Ishikawa (cell line): ENCODE data around the gene MRPL36.

ENCODE experiments used
- CEBPB ChIP-seq: IDR thresholded peaks from 2 replicates; pipeline ENCODE4 v1.6.1; 2012
- CREB1 ChIP-seq: IDR thresholded peaks from 2 replicates; pipeline ENCODE4 v1.6.1; 2012; ENCODE audit warnings: low read depth
- EGR1 ChIP-seq: IDR thresholded peaks from 2 replicates; pipeline ENCODE4 v1.6.1; 2012
- EP300 ChIP-seq: IDR thresholded peaks from 2 replicates; pipeline ENCODE4 v1.6.1; 2012; ENCODE audit warnings: borderline replicate concordance
- FOXM1 ChIP-seq: IDR thresholded peaks from 2 replicates; pipeline ENCODE4 v1.6.1; 2012; ENCODE audit warnings: low read depth, borderline replicate concordance
- NFIC ChIP-seq: IDR thresholded peaks from 2 replicates; pipeline ENCODE4 v1.6.1; 2012
- RAD21 ChIP-seq: IDR thresholded peaks from 2 replicates; pipeline ENCODE4 v1.6.1; 2012; ENCODE audit warnings: low read depth
- TAF1 ChIP-seq: IDR thresholded peaks from 2 replicates; pipeline ENCODE4 v1.6.1; 2012; ENCODE audit warnings: low read depth, mild to moderate bottlenecking
- TCF12 ChIP-seq: IDR thresholded peaks from 2 replicates; pipeline ENCODE4 v1.6.1; 2012; ENCODE audit warnings: low read depth
- TEAD4 ChIP-seq: IDR thresholded peaks from 2 replicates; pipeline ENCODE4 v1.6.1; 2012
- YY1 ChIP-seq: IDR thresholded peaks from 2 replicates; pipeline ENCODE4 v1.6.1; 2012; ENCODE audit warnings: low read depth
- ZBTB7A ChIP-seq: IDR thresholded peaks from 2 replicates; pipeline ENCODE4 v1.6.1; 2012; ENCODE audit warnings: low read depth
- TF ChIP-seq, protein P1 (sequence below): IDR thresholded peaks from 2 replicates; pipeline ENCODE4 v1.6.1; 2012
- TF ChIP-seq, protein P2 (sequence below): IDR thresholded peaks from 2 replicates; pipeline ENCODE4 v1.6.1; 2012
- TF ChIP-seq, protein P3 (sequence below): IDR thresholded peaks from 2 replicates; pipeline ENCODE4 v1.6.1; 2012; ENCODE audit warnings: low read depth, mild to moderate bottlenecking

Gene MRPL36

DNA sequence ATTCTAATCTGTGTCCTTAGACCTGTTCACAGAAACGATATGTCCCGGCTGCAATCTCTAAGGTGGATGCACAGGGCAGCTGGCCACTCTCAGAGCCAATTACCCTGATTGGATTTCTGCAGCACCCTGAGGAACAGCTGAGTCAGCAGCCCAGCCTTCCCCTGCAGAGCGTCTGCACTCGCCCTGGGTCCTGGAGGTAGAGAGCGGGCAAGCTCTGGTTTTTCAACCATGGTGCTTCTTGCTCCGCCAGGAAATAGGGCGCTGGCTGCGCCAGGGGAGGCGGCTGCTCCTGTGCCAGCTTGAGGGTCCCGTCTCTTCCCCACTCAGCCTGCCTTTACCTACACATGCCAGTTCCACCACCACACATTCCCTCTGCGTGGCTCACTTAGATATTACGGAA, 20.7 kb upstream of the MRPL36 start:
- TF ChIP-seq EP300 (no peak), TEAD4 (no peak), FOXM1 (no peak)

DNA sequence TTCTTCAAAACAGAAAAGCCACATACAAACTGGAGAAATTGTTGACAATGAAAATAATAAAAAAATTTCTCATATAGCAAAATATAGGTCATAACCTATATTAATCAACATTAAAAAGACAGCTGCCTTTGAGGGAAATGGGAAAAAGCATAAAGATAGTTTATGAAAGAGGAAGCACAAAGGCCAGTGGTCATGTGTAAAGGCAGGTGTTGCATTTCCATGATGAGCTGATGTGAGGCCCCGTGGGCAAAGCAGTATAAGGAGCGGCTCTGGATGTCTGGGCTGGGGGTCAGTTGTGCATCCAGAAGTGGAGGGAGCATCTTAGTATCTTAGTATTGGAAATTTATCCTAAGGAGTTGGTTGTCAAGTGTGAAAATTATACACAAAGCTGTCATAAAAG, 19.8 kb upstream of the MRPL36 start:
- TF ChIP-seq CREB1 (no peak), YY1 (no peak), CEBPB (no peak), TCF12 (no peak), NFIC (no peak)
- TF ChIP-seq, protein P1, sequence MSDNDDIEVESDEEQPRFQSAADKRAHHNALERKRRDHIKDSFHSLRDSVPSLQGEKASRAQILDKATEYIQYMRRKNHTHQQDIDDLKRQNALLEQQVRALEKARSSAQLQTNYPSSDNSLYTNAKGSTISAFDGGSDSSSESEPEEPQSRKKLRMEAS: no peak

DNA sequence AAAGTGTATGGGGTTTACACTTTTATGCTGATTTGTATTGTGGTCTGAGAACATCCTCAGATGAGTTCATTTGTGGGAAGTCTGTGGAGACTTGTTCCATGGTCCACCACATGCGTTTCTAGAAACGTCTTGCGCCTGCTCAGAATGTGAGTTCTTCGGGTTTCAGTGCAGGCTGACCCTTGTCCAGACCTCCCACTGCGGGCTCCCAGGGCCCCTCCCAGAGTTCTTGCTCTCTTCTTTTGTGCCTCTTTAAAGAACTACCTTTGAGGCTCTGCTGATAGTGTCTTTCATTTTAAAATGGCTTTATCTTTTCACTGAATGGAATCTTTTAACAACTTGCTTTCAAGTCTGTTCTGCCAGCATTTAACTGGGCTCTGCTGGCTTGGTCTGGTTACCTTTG, 19.1 kb upstream of the MRPL36 start:
- TF ChIP-seq EGR1: no peak
- TF ChIP-seq CEBPB: no peak
- TF ChIP-seq, protein P2, sequence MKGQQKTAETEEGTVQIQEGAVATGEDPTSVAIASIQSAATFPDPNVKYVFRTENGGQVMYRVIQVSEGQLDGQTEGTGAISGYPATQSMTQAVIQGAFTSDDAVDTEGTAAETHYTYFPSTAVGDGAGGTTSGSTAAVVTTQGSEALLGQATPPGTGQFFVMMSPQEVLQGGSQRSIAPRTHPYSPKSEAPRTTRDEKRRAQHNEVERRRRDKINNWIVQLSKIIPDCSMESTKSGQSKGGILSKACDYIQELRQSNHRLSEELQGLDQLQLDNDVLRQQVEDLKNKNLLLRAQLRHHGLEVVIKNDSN: no peak
- TF ChIP-seq, protein P3, sequence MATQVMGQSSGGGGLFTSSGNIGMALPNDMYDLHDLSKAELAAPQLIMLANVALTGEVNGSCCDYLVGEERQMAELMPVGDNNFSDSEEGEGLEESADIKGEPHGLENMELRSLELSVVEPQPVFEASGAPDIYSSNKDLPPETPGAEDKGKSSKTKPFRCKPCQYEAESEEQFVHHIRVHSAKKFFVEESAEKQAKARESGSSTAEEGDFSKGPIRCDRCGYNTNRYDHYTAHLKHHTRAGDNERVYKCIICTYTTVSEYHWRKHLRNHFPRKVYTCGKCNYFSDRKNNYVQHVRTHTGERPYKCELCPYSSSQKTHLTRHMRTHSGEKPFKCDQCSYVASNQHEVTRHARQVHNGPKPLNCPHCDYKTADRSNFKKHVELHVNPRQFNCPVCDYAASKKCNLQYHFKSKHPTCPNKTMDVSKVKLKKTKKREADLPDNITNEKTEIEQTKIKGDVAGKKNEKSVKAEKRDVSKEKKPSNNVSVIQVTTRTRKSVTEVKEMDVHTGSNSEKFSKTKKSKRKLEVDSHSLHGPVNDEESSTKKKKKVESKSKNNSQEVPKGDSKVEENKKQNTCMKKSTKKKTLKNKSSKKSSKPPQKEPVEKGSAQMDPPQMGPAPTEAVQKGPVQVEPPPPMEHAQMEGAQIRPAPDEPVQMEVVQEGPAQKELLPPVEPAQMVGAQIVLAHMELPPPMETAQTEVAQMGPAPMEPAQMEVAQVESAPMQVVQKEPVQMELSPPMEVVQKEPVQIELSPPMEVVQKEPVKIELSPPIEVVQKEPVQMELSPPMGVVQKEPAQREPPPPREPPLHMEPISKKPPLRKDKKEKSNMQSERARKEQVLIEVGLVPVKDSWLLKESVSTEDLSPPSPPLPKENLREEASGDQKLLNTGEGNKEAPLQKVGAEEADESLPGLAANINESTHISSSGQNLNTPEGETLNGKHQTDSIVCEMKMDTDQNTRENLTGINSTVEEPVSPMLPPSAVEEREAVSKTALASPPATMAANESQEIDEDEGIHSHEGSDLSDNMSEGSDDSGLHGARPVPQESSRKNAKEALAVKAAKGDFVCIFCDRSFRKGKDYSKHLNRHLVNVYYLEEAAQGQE: no peak
- TF ChIP-seq FOXM1: no peak
- no peak for TF ChIP-seq TEAD4
- no peak for TF ChIP-seq TAF1
- TF ChIP-seq EP300: no peak
- no peak for TF ChIP-seq RAD21
- no peak for TF ChIP-seq ZBTB7A
- TF ChIP-seq TCF12: no peak
- TF ChIP-seq YY1: no peak
- TF ChIP-seq, protein P1: no peak
- no peak for TF ChIP-seq NFIC
- no peak for TF ChIP-seq CREB1

DNA sequence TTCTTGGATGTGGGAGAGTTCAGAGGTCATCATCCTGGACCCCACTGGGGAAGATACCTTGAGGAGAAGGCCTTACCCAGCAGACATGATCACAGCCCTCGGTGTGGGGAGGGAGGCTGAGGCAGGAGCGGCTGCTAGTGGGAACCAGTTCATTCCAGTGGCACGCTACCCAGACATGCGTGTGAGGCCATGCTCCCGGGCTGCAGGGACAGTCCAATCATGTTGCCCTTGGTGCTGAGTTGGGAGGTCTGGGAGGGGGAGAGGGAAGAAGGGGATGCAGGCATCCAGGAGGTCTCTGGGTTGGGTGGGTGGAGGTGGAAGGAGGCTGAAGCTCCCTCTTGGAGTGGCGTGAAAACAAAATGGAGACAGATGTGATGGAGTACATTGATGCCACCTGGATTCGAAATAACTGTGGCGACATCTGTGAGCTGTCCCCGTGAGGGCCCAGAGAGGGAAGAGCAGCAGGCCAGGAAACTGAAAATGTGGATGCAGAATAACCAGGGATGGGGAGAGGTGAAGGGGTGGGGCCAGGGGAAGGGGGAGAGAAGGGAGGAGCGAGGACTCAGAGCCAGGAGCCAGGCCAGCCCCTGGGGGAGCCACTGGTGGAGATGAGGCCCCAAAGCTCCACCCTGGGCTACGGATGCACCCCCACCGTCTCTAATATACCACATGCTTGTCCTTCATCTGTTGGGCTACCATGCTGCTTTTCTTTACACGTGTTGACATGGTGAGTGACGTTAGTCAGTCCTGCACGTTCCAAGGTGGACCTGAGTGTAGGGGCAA, 17.8 kb upstream of the MRPL36 start:
- TF ChIP-seq, protein P3: no peak
- no peak for TF ChIP-seq EP300
- TF ChIP-seq TEAD4: no peak
- TF ChIP-seq TCF12: no peak
- no peak for TF ChIP-seq RAD21
- TF ChIP-seq NFIC: no peak

DNA sequence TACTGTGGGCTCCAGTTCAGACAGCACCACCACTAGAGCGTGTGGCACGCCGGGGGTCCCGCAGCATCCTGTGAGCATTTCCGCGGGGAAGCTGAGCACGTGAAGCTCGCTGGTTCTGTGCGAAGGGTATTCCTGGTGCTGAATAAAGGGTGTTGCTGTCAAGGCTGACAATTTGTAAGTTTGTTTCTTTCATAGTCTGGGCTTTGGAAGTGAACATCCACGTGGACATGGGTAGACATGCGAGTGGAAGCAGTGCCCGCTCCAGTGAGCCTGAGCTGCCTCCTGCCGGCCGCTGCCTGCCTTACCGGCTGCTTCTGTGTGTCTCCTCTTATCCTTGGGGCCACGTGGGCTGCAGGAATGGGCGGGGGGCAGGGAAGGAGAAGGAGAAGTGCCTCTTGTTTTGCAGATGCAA, 16.2 kb upstream of the MRPL36 start:
- no peak for TF ChIP-seq TEAD4
- no peak for TF ChIP-seq EP300
- TF ChIP-seq RAD21: no peak
- TF ChIP-seq FOXM1: no peak
- TF ChIP-seq, protein P1: no peak
- TF ChIP-seq NFIC: no peak
- no peak for TF ChIP-seq TCF12
- TF ChIP-seq, protein P3: no peak
- no peak for TF ChIP-seq CREB1
- no peak for TF ChIP-seq YY1
- TF ChIP-seq TAF1: no peak
- TF ChIP-seq ZBTB7A: no peak
- TF ChIP-seq, protein P2: no peak
- no peak for TF ChIP-seq EGR1
- TF ChIP-seq CEBPB: no peak
